Endothelial cell of umbilical vein (primary cell): Measurements from ENCODE around the gene DYNLT5. TPM values are rescaled to one million over a fixed set of nuclear protein-coding genes. Genes with fewer than 3 reads are reported as not detected.

ENCODE experiments used
- BruUV-seq: library from RNA; stranded (reverse); fragments of 400-500 nt; replicated peaks from 2 replicates; lab custom pipeline; 2021; lab: Mats Ljungman, UMichigan
- CTCF ChIA-PET: fragments of 300-600, 350-600 bp; sonication (Branson Sonifier 250); formaldehyde crosslinking; loops from one replicate; lab custom pipeline; 2021; ENCODE audit warnings: antibody characterized with exemption, inconsistent platforms; lab: Charles Lee
- POLR2A ChIA-PET: fragments of 300-600, 350-600 bp; sonication (Branson Sonifier 250); formaldehyde crosslinking; loops from one replicate; lab custom pipeline; 2021; ENCODE audit warnings: antibody characterized with exemption, inconsistent platforms; lab: Charles Lee
- DNase-seq: peaks from one replicate; pipeline ENCODE4 v3.0.0-alpha.2; 2011; ENCODE audit warnings: low read depth, low spot score
- FAIRE-seq: peaks from 2 replicates; lab custom pipeline; 2011; peaks lifted over from hg19 to GRCh38; lab: Jason Lieb, UNC
- H2AFZ ChIP-seq: 2 replicates; pipeline ENCODE4 v1.6.0; 2012; ENCODE audit warnings: low read depth, low read length, control low read depth, inconsistent platforms
- H3K27ac ChIP-seq: 2 replicates; pipeline ENCODE4 v1.5.1; 2011; ENCODE audit warnings: low read depth, mild to moderate bottlenecking, control low read depth, low read length, moderate library complexity; ENCODE audit not compliant: insufficient read depth
- H3K27me3 ChIP-seq, 2 experiments: 2 replicates each; pipeline versions ENCODE4 v1.6.0 to v1.6.1; 2011; ENCODE audit warnings: low read length in 2 of 2, mixed read lengths in 1 of 2; ENCODE audit not compliant: control insufficient read depth in 2 of 2, insufficient read depth in 2 of 2
- H3K36me3 ChIP-seq, 2 experiments: 2 replicates in 1 of 2; 3 replicates in 1 of 2; pipeline ENCODE4 v1.5.1; 2011; ENCODE audit warnings: low read length in 2 of 2, mild to moderate bottlenecking in 1 of 2, moderate library complexity in 1 of 2; ENCODE audit not compliant: control insufficient read depth in 2 of 2, insufficient read depth in 2 of 2; ENCODE audit errors: extremely low read depth in 1 of 2
- H3K4me1 ChIP-seq: 3 replicates; pipeline ENCODE4 v1.5.1; 2011; ENCODE audit warnings: mild to moderate bottlenecking, low read length; ENCODE audit not compliant: control insufficient read depth, insufficient read depth; ENCODE audit errors: extremely low read depth
- H3K4me2 ChIP-seq: 2 replicates; pipeline ENCODE4 v1.6.1; 2011; ENCODE audit warnings: low read length, control low read depth, mixed read lengths; ENCODE audit not compliant: insufficient read depth
- H3K4me3 ChIP-seq, 3 experiments: fragments of 200-600 bp in 1 of 3; sonication (generic), shearing (Covaris generic) in 1 of 3; replicated peaks in 1 of 3; 2 replicates each; pipeline ENCODE4 v1.5.1; 2011 to 2016; ENCODE audit warnings: control low read depth in 3 of 3, low read length in 3 of 3, mild to moderate bottlenecking in 2 of 3, inconsistent platforms in 1 of 3, low read depth in 1 of 3, moderate library complexity in 1 of 3; ENCODE audit not compliant: insufficient read depth in 1 of 3
- H3K79me2 ChIP-seq: 2 replicates; pipeline ENCODE4 v1.6.0; 2012; ENCODE audit warnings: low read length, inconsistent platforms; ENCODE audit not compliant: control insufficient read depth, insufficient read depth
- H3K9ac ChIP-seq: replicated peaks from 2 replicates; pipeline ENCODE3; 2011; ENCODE audit warnings: low read length, control low read depth; ENCODE audit not compliant: insufficient read depth; ENCODE audit errors: extremely low read depth
- H3K9me1 ChIP-seq: replicated peaks from 3 replicates; pipeline ENCODE4 v1.6.0; 2011; ENCODE audit warnings: mild to moderate bottlenecking, low read length; ENCODE audit not compliant: control insufficient read depth, insufficient read depth; ENCODE audit errors: extremely low read depth
- H3K9me3 ChIP-seq: replicated peaks from 2 replicates; pipeline ENCODE4 v1.5.1; 2012; ENCODE audit warnings: low read length, inconsistent platforms; ENCODE audit not compliant: control insufficient read depth, insufficient read depth
- H4K20me1 ChIP-seq: replicated peaks from 2 replicates; pipeline ENCODE3; 2011; ENCODE audit warnings: mild to moderate bottlenecking, low read length; ENCODE audit not compliant: control insufficient read depth, insufficient read depth; ENCODE audit errors: extremely low read depth
- CTCF ChIP-seq, 2 donors: IDR thresholded peaks; 1 replicate in 1 of 2; 2 replicates in 1 of 2; pipeline ENCODE4 v1.5.1; 2011; ENCODE audit warnings: low read length in 2 of 2, mild to moderate bottlenecking in 2 of 2, moderate library complexity in 2 of 2, control low read depth in 1 of 2, inconsistent platforms in 1 of 2, low read depth in 1 of 2; ENCODE audit not compliant: insufficient read depth in 1 of 2; ENCODE audit errors: extremely low read depth in 1 of 2
- EZH2 ChIP-seq: IDR thresholded peaks from 2 replicates; pipeline ENCODE4 v1.6.1; 2012; ENCODE audit warnings: borderline replicate concordance, low read depth, mild to moderate bottlenecking, moderate library complexity, low read length, inconsistent platforms; ENCODE audit not compliant: severe bottlenecking
- FOS ChIP-seq: IDR thresholded peaks from 2 replicates; pipeline ENCODE4 v1.6.1; 2011; ENCODE audit warnings: mild to moderate bottlenecking, low read length, moderate library complexity, borderline replicate concordance; ENCODE audit not compliant: insufficient read depth
- GATA2 ChIP-seq: IDR thresholded peaks from 2 replicates; pipeline ENCODE4 v1.7.0; 2011; ENCODE audit warnings: low read depth, mild to moderate bottlenecking, moderate library complexity, mixed read lengths, low read length; ENCODE audit not compliant: insufficient read length, insufficient read depth
- JUN ChIP-seq: IDR thresholded peaks from 2 replicates; pipeline ENCODE4 v1.6.1; 2011; ENCODE audit warnings: borderline replicate concordance, low read depth; ENCODE audit not compliant: insufficient read length, insufficient read depth
- MAX ChIP-seq: IDR thresholded peaks from 2 replicates; pipeline ENCODE4 v1.6.1; 2011; ENCODE audit not compliant: insufficient read depth, insufficient read length
- MYC ChIP-seq: IDR thresholded peaks from one replicate; pipeline ENCODE4 v1.6.1; 2011; ENCODE audit warnings: mild to moderate bottlenecking, low read depth, low read length
- POLR2A ChIP-seq: IDR thresholded peaks from 2 replicates; pipeline ENCODE4 v1.6.1; 2012; ENCODE audit warnings: low read depth, mild to moderate bottlenecking, control low read depth, low read length
- POLR2AphosphoS5 ChIP-seq: IDR thresholded peaks from 2 replicates; pipeline ENCODE4 v1.6.1; 2012; ENCODE audit warnings: low read depth, mild to moderate bottlenecking, control low read depth, low read length, moderate library complexity; ENCODE audit not compliant: insufficient read depth
- dilution Hi-C: fragments of 300-500 bp; cut with MboI; formaldehyde crosslinking; loops from one replicate; pipeline ENCODE4 v1.15.0; 2019; ENCODE audit warnings: low sequenced_read_pairs; ENCODE audit not compliant: extremely low pct_ligation_motif_present
- intact Hi-C: fragments of 100-400 bp; cut with micrococcal nuclease; formaldehyde crosslinking; loops from one replicate; pipeline ENCODE4 v1.10.0; 2022
- polyA plus RNA-seq, 4 experiments: library from polyadenylated mRNA; depleted of rRNA in 3 of 4; stranded (reverse) in 3 of 4; unstranded in 1 of 4; fragments of >200 nt; gene quantifications; 2 replicates each; pipeline versions ENCODE4 v1.2.1 to v1.2.3, GENCODE V29; 2011 to 2012; ENCODE audit warnings: missing spikeins in 1 of 4
- total RNA-seq: library from RNA; stranded (reverse); gene quantifications from 2 replicates; pipeline ENCODE4 v1.2.3, GENCODE V29; 2021

Gene DYNLT5
- total and polyA plus RNA-seq, 2 donors (not counting 3 experiments of a cell fraction or from before 2014, with no cell fraction given) = 4.0 to 4.5 TPM

- no peak for TF ChIP-seq FOS
- TF ChIP-seq POLR2A = no peak
- no peaks in the 10 kb centered on the region for H3K27me3 ChIP-seq
- FAIRE-seq = no peak
- no peak overlapping the region for H3K4me3 ChIP-seq
- no TSS peak for BruUV-seq
- H3K9me3 ChIP-seq = no peaks in the 10 kb centered on the region
- no peaks in the 10 kb centered on the region for H4K20me1 ChIP-seq
- H3K79me2 ChIP-seq = no peaks in the 10 kb centered on the region
- intact Hi-C loops = no loop called here
- no peak overlapping the region for H3K4me2 ChIP-seq
- H3K9ac ChIP-seq = no peak overlapping the region
- ChIA-PET CTCF (interaction anchor here (1.4 to 1.7 kb wide), 2 partner anchors 13 to 55 kb away, joined by 4 read pairs; no protein-coding TSS in a partner anchor), POLR2A (no interaction called here)
- H3K27ac ChIP-seq = no peak overlapping the region
- H2AFZ ChIP-seq = no peak overlapping the region
- H3K4me1 ChIP-seq = no peaks in the 10 kb centered on the region
- H3K36me3 ChIP-seq = no peaks in the 10 kb centered on the region
- DNase-seq = no peak
- H3K9me1 ChIP-seq = no peaks in the 10 kb centered on the region
- dilution Hi-C loops = no loop called here
Observed at GRCh38 chr1:66788231-66788939, 36.1 kb downstream of the DYNLT5 start.

GRCh38 chr1:66791621-66792610 is 39.7 kb downstream of the DYNLT5 start:
- DNase-seq (no peak), FAIRE-seq (no peak)
- ChIA-PET CTCF (no interaction called here), POLR2A (no interaction called here)
- Histone ChIP-seq H3K79me2 (no peaks in the 10 kb centered on the region), H3K9me3 (no peaks in the 10 kb centered on the region), H3K36me3 (no peaks in the 10 kb centered on the region), H4K20me1 (no peaks in the 10 kb centered on the region), H3K9ac (no peak overlapping the region), H3K4me2 (no peak overlapping the region), H3K27ac (no peak overlapping the region), H2AFZ (no peak overlapping the region), H3K4me1 (no peaks in the 10 kb centered on the region), H3K4me3 (no peak overlapping the region), H3K27me3 (no peaks in the 10 kb centered on the region), H3K9me1 (no peaks in the 10 kb centered on the region)
- BruUV-seq = no TSS peak
- intact Hi-C loops (no loop called here), dilution Hi-C loops (no loop called here)
- TF ChIP-seq EZH2 = no peak
- no peak for TF ChIP-seq FOS
- TF ChIP-seq JUN = no peak
- TF ChIP-seq CTCF (IDR thresholded peaks at IDR 0.05; ENCODE audit: extremely low read depth in 1 of 2, insufficient read depth in 1 of 2, low read depth in 1 of 2, low read length in 2 of 2) = no peak
- TF ChIP-seq POLR2A = no peak
- TF ChIP-seq MYC = no peak
- no peak for TF ChIP-seq GATA2
- no peak for TF ChIP-seq POLR2AphosphoS5
- TF ChIP-seq MAX = no peak
